Gastrocnemius medialis (tissue), 4 donors: ENCODE measurements around the gene TBC1D22B.

ENCODE experiments used
- CTCF ChIP-seq, 5 experiments: fragments of 450-650 bp in 3 of 5; fragments of 200-600 bp in 2 of 5; sonication (generic) in 2 of 5; IDR thresholded peaks in 4 of 5; conservative IDR thresholded peaks in 1 of 5; 1 replicate in 4 of 5; 2 replicates in 1 of 5; pipeline ENCODE4 v1.5.1; 2016 to 2019; ENCODE audit warnings: antibody characterized with exemption in 5 of 5, mild to moderate bottlenecking in 3 of 5, moderate library complexity in 3 of 5
- POLR2A ChIP-seq, 2 donors: fragments of 450-650 bp; IDR thresholded peaks; one replicate each; pipeline ENCODE4 v1.6.1; 2017; ENCODE audit warnings: antibody characterized with exemption in 2 of 2, mild to moderate bottlenecking in 2 of 2, moderate library complexity in 2 of 2

- TF ChIP-seq CTCF (IDR thresholded peaks at IDR 0.05 in 4 of 5, conservative IDR thresholded peaks at IDR 0.05 in 1 of 5) (no peak), POLR2A (IDR thresholded peaks at IDR 0.05) (no peak)
Observed at GRCh38 chr6:37366910-37367309, 109.3 kb downstream of the TBC1D22B start.
